ENCODE data around the gene C8B. TPM values are rescaled to one million over a fixed set of nuclear protein-coding genes. Genes with fewer than 3 reads are reported as not detected.

C8B gene
- total and polyA plus RNA-seq, 2 of the 13 experiments (the other 11 are each of a cell fraction or from before 2014, with no cell fraction given), result 8.4 to 11.3 TPM

DNA sequence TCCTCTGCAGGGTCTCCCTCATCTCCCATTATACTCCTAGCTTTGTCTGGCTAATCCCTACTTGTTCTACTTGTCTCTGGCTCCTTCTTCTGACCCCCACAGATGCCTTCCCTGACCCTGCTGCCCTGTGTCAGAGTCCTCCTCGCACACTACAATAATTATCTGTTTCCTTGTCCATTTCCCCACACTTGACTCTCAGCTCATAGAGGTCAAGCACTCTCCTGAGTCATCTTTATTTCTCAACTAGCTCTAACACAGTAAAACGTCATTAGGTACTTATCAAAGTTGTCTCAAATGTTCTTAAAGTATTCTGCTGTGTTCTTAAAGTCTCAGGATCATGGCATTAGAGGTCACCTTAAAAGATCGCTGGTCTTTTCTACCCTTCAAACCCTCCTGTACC is 64.1 kb downstream of the C8B start (continued):
- TF ChIP-seq MLX (CRISPR knock-in tag; IDR thresholded peaks at IDR 0.05) (no peak), ZNF263 (CRISPR knock-in tag; IDR thresholded peaks at IDR 0.05) (no peak), U2AF1 (optimal IDR thresholded peaks at IDR 0.05; ENCODE audit: low read depth, low read length) (no peak), FOXK2 (IDR thresholded peaks at IDR 0.05) (no peak), KIAA2018 (CRISPR knock-in tag; IDR thresholded peaks at IDR 0.05; ENCODE audit: borderline replicate concordance) (no peak), PHF20 (CRISPR knock-in tag; IDR thresholded peaks at IDR 0.05) (no peak), ZNF337 (CRISPR knock-in tag; IDR thresholded peaks at IDR 0.05; ENCODE audit: borderline replicate concordance, low read depth) (no peak), KLF15 (CRISPR knock-in tag; IDR thresholded peaks at IDR 0.05; ENCODE audit: borderline replicate concordance) (no peak), ZNF746 (CRISPR knock-in tag; IDR thresholded peaks at IDR 0.05) (no peak), HNF4G (IDR thresholded peaks at IDR 0.05; ENCODE audit: borderline replicate concordance, low read depth, low read length) (no peak), HNF4G (CRISPR knock-in tag; IDR thresholded peaks at IDR 0.05; ENCODE audit: borderline replicate concordance, low read depth) (no peak)

All from HepG2 (cell line).